SK-N-MC (cell line): ENCODE data around the gene SEC24D.

Source experiments
- DNase-seq: peaks from one replicate; pipeline ENCODE4 v3.0.0-alpha.2; 2011; ENCODE audit warnings: low read depth, low spot score
- H3K27ac ChIP-seq: fragments of 200-600 bp; sonication (generic); 2 replicates; pipeline ENCODE4 v1.5.1; 2016; ENCODE audit warnings: mixed run types
- H3K36me3 ChIP-seq: fragments of 200-600 bp; sonication (generic); 2 replicates; pipeline ENCODE4 v1.6.1; 2017; ENCODE audit warnings: antibody characterized with exemption, low read length, mixed read lengths; ENCODE audit not compliant: insufficient read depth
- H3K4me3 ChIP-seq: fragments of 200-600 bp; sonication (generic); 2 replicates; pipeline ENCODE4 v1.5.1; 2016
- H3K9ac ChIP-seq: fragments of 200-600 bp; sonication (generic); 2 replicates; pipeline ENCODE4 v1.8.0; 2017; ENCODE audit warnings: mixed run types, mixed read lengths; ENCODE audit not compliant: insufficient read length
- H3K9me3 ChIP-seq: fragments of 200-600 bp; sonication (generic); 2 replicates; pipeline ENCODE4 v1.6.1; 2017; ENCODE audit warnings: low read depth, mild to moderate bottlenecking, antibody characterized with exemption, low read length, moderate library complexity, mixed read lengths
- EZH2 ChIP-seq: fragments of 200-600 bp; sonication (generic); IDR thresholded peaks from one replicate; pipeline ENCODE4 v1.6.1; 2017; ENCODE audit warnings: antibody characterized with exemption
- FOXP2 ChIP-seq: optimal IDR thresholded peaks from 2 replicates; pipeline ENCODE3; 2011; ENCODE audit warnings: mild to moderate bottlenecking, moderate library complexity; ENCODE audit not compliant: insufficient read depth; ENCODE audit errors: extremely low read length, control extremely low read depth
- POLR2AphosphoS5 ChIP-seq: IDR thresholded peaks from 2 replicates; pipeline ENCODE4 v1.6.1; 2012; ENCODE audit warnings: mild to moderate bottlenecking, low read depth, low read length, borderline replicate concordance

Gene SEC24D

GRCh38 chr4:118684873-118685811, 150.8 kb downstream of the SEC24D start, which contains the start of gene METTL14:
Gene METTL14 (plus strand): TSS chr4:118685392. CDS start chr4:118685535, 143 bp downstream.
- peak within 1 kb of the TSS; percentile 93 for H3K4me3 ChIP-seq
- peaks cover 20% of the 10 kb centered on the region for H3K36me3 ChIP-seq
- no peaks in the 10 kb centered on the region for H3K9me3 ChIP-seq
- TF ChIP-seq FOXP2: no peak
- peak; percentile 93 for TF ChIP-seq POLR2AphosphoS5
- H3K9ac ChIP-seq: peak within 1 kb of the TSS; percentile 93
- DNase-seq: peak; percentile 67
- H3K27ac ChIP-seq: peak within 1 kb of the TSS; percentile 63

GRCh38 chr4:118683513-118683912, 152.4 kb downstream of the SEC24D start:
- no peak for TF ChIP-seq POLR2AphosphoS5
- no peak for TF ChIP-seq EZH2
- TF ChIP-seq FOXP2: no peak
- Histone ChIP-seq H3K4me3 (no peak overlapping the region), H3K27ac (no peak overlapping the region), H3K9me3 (no peaks in the 10 kb centered on the region), H3K36me3 (peaks cover 11% of the 10 kb centered on the region), H3K9ac (no peak overlapping the region)
- no peak for DNase-seq

- Histone ChIP-seq H3K9me3 (no peaks in the 10 kb centered on the region), H3K4me3 (0 out of 2 replicates have a peak overlapping the region, but pooled peaks have one; percentile 4), H3K9ac (no peak overlapping the region), H3K36me3 (peaks cover 7% of the 10 kb centered on the region), H3K27ac (no peak overlapping the region)
- TF ChIP-seq FOXP2 (no peak), POLR2AphosphoS5 (no peak)
- DNase-seq: no peak
Observed at GRCh38 chr4:118682928-118683327, 153.0 kb downstream of the SEC24D start.

- Histone ChIP-seq H3K4me3 (no peak overlapping the region), H3K36me3 (no peaks in the 10 kb centered on the region), H3K27ac (no peak overlapping the region), H3K9ac (no peak overlapping the region), H3K9me3 (no peaks in the 10 kb centered on the region)
- TF ChIP-seq FOXP2 (no peak), EZH2 (no peak), POLR2AphosphoS5 (no peak)
- DNase-seq: no peak
Observed at GRCh38 chr4:118680808-118681207, 155.1 kb downstream of the SEC24D start.

- Histone ChIP-seq H3K27ac (no peak overlapping the region), H3K9ac (no peak overlapping the region), H3K9me3 (no peaks in the 10 kb centered on the region), H3K36me3 (no peaks in the 10 kb centered on the region), H3K4me3 (no peak overlapping the region)
- TF ChIP-seq EZH2 (no peak), POLR2AphosphoS5 (no peak), FOXP2 (no peak)
- no peak for DNase-seq
Observed at GRCh38 chr4:118676128-118676527, 159.8 kb downstream of the SEC24D start.
